HG03457 (cell line): ENCODE results near the gene FTCD.

Source experiments
- ATAC-seq: cut with Tn5 transposase; IDR thresholded peaks from one replicate; pipeline ENCODE4 v1.9.1; 2021; ENCODE audit warnings: moderate number of reproducible peaks; ENCODE audit not compliant: unreplicated experiment

FTCD gene

DNA sequence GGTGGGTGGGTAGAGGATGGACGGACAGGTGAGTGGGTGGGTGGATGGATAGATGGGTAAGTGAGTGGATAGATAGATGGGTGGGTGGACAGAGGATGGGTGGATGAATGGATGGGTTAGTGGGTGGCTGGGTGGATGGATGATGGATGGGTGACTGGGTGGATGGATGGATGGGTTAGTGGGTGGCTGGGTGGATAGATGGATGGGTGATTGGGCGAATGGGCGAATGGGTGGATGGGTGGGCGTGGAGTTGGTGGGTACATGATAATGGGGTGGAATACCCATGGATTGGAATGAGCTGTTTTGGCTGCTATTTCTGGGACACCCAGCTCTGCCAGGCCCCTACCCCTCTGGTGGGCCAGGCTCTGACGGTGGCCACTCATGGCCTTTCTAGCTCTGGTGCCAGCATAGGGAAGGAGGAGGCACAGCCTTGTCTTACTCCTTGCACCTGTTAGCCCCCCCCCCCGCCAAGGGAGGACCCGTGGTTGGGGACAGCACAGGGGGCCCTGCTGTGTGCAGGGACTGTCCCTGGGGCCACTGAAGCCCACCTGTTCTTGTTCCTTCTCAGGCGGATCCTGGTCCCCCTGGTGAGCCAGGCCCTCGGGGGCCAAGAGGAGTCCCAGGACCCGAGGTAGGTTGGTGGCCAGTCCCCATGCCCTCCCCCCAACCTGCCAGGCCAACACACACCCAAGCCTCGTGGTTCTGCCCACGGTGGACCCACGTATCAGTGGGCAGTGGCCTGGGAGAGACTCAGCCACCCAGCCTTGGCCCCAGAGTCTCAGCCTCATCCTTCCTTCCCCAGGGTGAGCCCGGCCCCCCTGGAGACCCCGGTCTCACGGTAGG, 31.1 kb downstream of the FTCD start:
- no peak for ATAC-seq

DNA sequence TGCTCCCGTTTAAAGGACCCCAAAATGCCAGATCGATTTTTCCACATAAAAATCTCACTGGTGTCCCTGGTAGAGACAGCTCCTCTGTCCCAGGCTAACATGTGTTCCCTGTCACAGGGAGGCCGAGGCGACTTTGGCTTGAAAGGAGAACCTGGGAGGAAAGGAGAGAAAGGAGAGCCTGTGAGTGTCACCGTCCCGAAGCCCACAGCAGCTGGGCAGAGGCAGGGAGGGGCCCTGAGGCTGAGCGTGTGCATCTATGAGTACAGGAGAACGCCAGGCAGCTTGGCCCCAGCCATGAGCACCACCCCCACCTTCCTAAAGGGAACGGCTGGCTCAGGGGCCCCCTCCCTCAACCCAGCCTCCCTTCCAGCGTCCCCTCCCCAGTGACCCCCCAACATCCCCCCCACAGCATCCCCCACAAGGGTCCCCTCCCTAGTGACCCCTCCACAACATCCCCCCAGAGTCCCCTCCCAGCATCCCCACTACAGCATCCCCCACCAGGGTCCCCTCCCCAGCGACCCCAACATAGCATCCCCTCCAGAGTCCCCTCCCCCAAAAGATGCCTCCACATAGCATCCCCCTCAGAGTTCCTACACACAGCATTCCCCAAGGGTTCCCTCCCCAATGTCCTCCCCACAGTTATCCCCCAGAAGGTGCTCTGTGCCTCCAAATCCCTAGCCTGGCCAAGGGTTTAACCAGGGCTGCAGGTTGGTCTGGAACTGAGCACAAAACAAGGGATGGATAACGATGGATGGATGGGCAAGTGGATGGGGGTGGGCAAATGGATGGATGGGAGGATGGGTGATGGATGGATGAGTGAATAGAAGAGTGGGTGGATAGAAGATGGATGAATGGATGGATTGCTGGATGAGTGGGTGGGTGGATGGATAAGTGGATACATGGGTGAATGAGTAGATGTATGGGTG, 32.4 kb downstream of the FTCD start:
- no peak for ATAC-seq

DNA sequence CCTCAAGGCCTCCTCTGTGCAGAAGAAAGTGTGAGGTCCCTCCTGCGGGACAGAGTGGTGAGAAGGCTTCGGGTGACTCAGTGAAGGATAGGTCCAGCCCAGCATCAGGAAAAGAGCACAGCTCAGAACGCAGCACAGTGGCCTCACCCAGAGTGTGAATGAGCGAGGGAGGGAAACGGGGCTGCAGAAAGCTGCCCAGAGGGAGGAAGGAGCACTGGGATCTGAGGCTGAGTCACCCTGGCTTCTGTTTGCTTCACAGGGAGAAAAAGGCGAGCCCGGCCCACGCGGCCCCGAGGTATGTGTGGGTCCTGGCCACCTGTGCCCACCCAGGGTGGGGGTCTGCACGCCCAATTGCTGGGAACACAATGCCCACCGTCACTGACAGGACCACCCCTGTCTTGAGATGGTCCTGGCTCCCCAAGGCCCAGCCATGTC, 33.1 kb downstream of the FTCD start:
- ATAC-seq = no peak

DNA sequence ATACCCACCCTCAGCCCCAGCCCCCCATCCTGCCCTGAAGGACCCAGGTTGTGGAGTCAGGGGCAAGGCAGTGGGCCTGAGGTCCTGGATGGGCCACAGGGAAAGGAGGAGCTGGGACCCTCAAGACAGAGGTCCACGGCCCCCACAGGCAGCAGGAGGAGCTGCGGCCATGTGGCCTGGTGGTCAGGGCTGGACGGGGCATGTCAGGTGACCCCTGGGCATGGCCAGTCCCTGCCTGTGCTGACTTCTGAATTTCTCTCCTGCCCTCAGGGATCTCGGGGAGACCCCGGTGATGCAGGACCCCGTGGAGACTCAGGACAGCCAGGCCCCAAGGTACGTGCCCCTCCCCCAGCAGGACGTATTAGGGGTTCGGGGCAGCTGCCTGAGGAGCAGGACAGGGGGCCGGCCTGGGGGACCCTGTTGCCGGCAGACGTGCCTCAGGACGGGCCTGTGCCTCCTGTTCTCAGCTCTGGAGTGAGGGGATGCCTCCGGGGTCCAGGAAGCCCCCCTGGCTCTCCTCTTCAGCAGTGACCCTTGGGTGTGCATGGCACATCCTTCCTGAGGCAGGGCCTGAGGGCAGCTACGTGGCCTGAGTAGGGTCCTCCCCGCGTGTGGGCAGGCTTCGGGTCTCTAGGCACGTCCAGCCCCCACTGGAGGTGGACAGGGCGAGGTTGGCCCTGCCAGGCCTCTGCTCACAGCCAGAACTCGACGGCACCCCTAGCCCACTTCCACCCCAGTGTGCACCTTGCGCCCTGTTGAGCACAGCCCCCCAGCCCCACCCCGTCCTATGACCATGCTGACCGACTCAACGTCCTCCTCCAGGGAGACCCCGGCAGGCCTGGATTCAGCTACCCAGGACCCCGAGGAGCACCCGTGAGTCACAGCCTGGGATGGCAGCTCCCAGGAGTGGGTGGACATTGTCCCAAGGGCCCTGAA, 33.8 kb downstream of the FTCD start:
- ATAC-seq = no peak

DNA sequence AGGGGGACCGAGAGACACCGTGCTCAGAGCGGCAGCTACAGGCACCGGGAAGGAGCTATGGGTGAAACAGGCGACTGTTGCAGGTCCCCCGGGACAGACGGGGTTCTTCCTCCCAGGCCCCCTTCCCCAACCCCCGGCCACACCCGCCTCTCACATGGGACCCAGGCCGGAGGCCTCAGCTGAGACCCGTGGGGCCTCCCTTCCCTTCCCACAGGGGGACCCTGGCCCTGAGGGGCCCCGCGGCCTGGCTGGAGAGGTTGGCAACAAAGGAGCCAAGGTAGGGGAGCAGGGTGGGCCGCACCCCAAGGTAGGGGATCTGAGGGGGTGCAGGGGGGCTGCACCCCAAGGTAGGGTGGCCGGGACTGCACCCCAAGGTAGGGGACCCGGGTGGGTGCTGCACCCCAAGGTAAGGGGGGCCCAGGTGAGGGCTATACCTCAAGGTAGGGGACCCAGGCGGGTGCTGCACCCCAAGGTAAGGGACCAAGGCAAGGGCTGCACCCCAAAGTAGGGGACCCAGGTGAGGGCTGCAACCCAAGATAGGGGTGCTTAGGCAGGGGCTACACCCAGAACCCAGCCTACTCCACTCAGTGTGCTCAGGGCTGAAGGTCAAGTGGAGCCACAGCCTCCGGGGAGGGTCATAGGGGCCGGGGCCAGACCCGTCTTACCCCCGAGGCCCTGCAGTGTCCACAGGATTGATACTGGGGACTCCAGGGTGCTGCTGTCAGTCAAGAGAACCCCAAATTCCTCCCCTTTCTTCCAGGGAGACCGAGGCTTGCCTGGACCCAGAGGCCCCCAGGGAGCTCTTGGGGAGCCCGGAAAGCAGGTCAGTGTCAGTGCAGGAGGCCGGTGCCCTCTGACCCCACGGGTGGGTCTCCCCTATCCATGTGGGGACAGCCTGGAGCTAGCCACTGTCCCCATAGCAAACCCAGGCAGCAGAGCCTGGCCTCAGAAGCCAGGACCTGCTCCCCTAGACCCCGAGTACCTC, 34.8 kb downstream of the FTCD start:
- ATAC-seq = no peak

DNA sequence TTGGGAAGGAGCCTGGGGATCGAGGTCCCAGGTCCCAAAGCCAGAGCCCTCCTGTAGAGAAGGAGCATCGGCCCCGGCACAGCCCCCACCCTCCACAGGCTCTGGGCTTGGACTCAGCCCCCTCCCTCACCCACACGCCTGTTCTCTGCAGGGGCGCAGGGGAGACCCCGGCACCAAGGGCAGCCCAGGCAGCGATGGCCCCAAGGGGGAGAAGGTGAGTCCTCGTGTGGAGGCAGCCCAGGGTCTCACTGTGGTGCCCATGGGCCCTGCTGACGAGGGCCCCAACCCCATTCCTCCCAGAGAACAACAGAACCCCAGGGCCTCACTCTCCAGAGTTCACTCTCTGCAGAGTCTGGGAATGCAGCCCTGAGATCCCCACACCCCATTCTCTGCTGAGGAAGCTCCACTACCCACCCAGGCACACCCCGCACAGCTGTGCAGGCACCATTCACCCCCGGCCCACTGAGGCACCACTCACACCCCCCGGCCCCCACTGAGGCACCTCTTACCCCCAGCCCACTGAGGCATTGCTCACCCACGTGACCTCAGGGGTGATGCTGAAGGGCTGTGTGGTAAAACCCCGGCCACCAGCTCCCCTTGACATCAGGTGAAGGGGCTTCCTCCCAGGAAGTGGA, 35.6 kb downstream of the FTCD start:
- ATAC-seq = no peak

DNA sequence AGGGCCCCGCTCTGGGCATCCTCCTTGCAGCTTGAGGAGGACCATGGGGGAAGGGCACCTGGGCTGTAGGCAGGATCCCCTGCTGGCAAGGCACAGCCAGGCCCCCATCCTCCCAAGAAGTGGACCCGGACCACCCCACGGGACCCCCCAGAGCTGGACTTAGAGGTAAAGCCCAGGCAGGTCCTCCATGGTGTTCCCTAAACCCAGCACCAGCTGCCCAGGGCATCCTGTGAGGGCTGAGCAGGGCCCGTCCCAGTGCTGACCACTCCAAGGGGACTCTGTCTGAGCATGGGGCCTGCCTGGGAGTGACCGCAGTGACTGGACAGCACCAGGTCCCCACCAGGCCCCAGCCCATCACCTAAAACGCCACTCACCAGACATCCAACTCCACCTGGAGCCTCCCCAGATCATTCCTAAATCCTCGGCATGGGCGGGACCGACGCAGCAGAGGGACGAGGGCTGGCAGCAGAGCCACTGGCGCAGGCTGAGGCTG, 36.2 kb downstream of the FTCD start:
- ATAC-seq = no peak

DNA sequence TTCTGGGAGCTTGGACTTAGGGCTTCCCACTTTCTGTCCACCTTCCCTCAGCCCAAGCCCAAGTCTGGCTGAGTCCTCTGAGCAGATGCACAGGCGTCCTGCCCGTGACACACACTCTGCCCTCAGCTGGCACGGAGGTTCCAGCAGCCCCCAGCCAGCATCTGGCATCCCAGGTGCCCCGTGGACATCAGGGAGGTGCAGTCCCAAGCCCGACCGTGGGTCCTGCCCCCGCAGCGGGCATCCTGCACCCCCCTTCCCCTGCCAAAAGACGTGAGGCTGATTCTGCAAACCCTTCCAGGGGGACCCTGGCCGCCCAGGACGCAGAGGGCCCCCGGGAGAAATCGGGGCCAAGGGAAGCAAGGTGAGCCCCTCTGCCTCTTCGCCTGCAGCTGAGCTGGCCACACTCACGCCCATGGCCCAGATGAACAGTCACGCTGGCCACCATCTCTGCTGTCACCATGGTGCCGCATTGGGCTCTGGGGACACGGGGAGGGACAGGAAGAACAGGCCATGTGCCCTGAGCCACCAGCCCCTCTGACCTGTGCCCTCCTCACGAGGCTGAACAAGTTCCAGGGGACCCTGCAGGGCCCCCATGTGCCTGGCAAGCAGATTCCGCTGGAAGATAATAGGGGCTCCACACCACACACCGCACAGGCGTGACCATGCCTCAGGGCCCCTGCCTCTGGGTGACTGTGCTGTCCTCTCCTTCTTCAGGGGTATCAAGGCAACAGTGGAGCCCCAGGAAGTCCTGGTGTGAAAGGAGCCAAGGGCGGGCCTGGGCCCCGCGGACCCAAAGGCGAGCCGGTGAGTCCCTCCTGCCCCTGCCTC, 36.8 kb downstream of the FTCD start:
- ATAC-seq = no peak

DNA sequence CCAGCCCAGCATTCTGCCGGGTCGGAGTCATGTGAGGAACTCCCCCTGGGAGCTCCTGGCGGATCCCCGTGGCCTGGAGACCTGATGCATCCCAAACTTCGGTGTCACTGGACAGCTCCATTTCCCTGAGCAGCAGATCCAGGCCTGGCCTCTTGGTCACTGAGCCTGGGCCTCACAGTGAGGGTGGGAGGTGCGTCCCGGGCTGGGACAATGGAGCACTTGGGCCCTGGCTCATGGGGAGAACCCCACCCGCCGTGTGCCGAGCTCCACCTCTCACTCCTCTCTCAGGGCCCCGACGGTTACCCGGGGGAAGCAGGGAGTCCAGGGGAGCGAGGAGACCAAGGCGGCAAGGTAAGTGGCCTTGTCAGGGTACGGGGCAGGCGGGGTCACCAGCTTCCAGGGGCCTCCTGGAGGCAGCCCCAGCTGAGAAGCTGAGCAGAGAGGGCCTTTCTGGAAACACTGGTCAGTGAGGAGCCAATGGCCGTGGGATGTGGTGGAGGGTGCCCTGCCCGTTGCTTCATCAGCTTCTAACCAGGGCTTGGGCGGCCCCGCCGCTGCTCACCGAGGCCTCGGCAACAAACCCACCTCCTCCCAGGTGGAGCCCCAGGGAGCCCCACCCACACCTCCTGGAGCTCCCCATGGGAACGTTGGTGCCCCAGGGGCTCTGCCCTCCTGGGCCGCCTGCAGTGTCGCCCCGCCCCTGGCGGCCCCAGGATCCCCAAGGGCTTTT, 37.6 kb downstream of the FTCD start:
- ATAC-seq = no peak

DNA sequence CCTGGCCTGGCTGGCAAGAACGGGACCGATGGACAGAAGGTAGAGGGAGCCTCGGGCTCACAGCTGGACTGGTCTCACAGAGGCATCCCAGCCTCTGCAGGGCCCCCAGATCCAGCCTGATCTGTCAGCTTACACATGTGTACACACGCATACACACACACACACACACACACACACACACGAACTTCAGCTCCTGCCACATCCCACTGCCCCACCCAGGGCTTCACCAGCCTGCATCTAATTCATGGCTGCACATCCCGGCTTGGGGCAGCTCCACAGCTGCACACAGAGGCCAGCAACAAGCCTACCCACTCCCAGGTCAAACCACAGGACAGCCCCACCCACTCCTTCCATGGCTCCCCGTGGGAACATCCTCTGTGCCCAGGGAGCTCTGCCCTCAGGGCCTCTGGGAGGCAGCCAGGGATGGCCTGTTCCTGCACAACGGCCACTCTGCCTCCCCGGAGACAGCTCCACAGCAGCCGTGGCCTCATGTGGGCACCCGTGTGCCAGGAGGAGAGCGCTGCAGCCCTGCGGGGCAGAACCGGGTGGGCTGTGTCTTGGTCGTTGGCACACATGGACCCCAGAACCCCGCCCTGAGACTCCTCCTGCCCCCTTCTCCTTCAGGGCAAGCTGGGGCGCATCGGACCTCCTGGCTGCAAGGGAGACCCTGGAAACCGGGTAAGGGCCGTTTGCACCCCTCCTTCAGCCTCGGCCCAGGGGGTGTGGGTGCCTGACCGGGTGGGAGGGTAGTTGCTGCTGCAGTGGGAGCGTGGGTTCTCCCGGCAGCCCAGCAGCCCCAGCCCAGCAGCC, 38.4 kb downstream of the FTCD start:
- no peak for ATAC-seq

DNA sequence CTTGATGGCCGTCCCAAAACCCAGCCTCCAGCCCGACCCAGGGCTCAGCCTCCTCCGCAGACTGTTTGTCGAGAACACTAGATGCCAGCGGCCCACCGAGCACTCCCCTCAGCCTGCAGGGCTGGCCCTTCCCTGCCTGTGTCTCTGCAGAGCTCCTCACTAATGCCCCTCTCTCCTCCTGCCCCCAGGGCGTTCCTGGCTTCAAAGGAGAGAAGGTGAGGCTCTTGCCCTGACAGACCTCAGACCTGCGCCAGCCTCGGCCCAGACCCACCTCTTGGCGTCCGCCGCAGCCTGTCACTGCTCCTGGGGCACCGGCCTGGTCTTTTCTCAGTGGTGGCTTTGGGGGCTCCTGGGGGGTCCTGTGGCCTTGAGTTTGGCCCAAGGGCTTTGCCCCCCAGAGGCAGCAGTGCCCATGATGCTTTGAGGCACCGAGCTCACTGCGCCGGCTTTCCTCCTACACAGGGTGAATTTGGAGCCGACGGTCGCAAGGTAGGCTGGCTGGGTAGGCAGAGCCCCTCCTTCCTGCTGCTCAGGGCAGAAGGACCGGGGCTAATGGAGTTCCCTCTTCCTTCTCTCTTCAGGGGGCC, 39.1 kb downstream of the FTCD start:
- no peak for ATAC-seq

DNA sequence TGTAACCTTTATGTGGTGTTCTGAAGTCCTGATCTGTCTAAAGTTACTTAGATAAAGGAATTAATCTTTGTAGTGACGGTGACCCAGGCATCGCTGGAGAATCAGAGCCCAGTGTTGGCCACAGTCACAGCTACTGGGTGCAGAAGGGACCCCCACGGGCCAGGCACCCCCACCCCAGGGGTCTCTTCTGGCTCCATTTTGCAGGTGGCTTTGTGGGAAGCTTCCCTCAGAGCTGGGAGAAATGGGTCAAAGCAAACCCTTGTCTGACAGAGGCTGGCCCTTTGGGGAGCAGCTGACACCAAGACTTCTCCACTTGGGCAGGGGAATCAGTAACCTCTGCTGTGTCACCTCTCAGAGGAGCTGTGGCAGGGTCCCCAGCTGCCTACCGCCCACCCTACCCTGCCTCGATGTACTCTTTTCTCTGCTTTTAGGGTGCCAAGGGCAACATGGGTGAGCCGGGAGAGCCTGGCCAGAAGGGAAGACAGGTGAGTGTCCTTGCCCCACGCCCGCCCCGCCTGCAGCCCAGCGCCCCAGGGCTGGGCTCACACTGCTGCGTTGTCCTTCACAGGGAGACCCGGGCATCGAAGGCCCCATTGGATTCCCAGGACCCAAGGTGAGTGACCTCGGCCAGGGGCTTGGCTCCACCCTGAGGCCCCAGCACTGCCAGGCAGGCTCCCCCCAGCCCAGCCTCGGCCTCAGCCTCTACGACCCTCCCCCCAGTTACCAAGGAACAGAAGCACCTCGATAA, 39.8 kb downstream of the FTCD start:
- ATAC-seq = no peak

DNA sequence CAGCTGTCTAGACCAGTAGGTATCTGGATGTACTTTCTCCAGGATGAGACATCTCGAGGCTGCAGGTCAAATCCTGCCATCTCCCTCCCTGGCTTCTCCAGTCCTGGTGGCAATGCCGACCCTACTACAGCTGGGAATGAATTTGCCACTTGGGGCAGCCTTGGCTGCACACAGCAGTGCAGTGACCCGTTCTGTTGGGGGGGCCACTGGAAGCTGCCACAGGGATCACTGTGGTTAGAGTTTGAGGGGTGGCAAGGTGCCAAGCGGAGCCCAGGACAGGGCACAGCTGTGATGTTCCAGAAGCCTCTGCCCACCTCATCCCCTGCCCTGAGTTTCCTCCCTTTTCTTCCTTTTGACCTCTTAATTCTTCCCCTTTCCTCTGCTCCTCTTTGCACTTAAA, 40.4 kb downstream of the FTCD start:
- ATAC-seq = no peak

DNA sequence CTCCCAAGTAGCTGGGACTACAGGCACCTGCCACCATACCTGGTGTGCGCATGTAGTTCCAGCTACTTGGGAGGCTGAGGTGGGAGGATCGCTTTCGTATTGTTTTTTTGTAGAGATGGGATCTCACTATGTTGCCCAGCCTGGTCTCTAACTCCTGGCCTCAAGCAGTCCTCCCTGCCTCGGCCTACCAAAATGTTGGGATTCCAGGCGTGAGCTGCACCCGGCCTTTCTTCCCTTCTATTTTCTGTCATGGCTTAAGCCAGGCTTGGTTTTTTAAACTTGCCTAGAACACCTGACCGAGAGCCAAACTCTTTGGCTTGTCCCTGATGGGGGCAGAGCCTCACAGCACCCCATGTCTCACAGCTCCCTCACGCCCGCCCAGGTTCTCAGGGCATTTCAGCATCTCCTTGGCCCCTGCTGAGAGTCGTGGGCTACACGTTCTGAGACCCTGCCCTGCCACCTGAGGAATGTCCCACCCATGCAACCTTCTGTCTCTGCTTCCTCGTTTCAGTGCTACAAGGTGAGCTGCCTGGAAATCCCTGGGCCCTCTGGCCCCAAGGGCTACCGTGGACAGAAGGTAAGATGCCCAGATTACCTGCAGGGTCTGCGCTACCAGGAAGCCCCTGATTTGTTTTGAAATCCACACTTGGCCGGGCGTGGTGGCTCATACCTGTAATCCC, 41.7 kb downstream of the FTCD start:
- ATAC-seq = no peak

DNA sequence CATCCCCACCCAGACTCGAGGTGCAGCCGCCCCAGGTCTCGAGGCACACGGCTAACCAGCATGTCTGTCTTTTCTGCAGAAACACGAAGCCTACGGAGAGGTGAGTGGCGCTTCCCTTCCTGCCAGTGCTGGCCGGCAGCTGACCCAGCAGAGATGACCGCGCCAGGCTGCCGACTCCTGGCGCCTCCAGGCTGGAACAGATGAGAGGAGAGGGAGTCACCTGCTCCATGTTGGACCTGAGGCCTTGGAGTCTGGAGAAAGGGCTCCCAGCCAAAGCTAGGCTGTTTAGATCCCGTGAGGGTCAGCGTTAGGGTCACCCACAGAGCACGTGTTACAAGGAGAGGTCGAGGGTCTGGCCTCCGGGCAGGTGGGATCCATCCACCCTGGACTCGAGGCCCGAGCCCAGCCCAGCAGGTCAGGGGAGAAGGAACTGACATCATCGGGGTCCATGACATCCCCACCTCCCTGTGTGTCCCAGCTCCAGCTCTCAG, 42.6 kb downstream of the FTCD start:
- no peak for ATAC-seq
